Pancreas (tissue), 10 donors: ENCODE data around the gene TP53TG5. TPM values are rescaled to one million over a fixed set of nuclear protein-coding genes. Genes with fewer than 3 reads are reported as not detected.

Experiments
- ATAC-seq, 4 donors: fragments of 200-7000 bp; cut with Tn5 transposase; one replicate each; pipeline versions ENCODE4 v1.8.0 to v1.9.1; 2020; ENCODE audit warnings: mild to moderate bottlenecking in 4 of 4, moderate library complexity in 4 of 4
- DNase-seq, 6 donors: peaks; one replicate each; pipeline ENCODE4 v3.0.0-alpha.2; 2020
- FAIRE-seq: peaks from 2 replicates; lab custom pipeline; 2012; peaks lifted over from hg19 to GRCh38; lab: Jason Lieb, UNC
- H3K27ac ChIP-seq, 4 donors: fragments of 200-600 bp; sonication (generic); 1 replicate in 3 of 4; 2 replicates in 1 of 4; pipeline versions ENCODE4 v1.5.0 to v1.8.0; 2020
- H3K27me3 ChIP-seq, 4 donors: fragments of 200-600 bp; one replicate each; pipeline ENCODE4 v1.8.0; 2021
- H3K36me3 ChIP-seq, 3 donors: fragments of 200-600 bp; sonication (generic) in 1 of 3; one replicate each; pipeline versions ENCODE4 v1.5.0 to v1.8.0; 2020 to 2021
- H3K4me1 ChIP-seq, 3 donors: fragments of 200-600 bp; one replicate each; pipeline ENCODE4 v1.8.0; 2021
- H3K4me3 ChIP-seq, 4 donors: fragments of 200-600 bp; sonication (generic) in 2 of 4; one replicate each; pipeline versions ENCODE4 v1.5.0 to v1.8.0; 2020 to 2021
- H3K9me3 ChIP-seq, 4 donors: fragments of 200-600 bp; one replicate each; pipeline ENCODE4 v1.8.0; 2021
- CTCF ChIP-seq, 4 donors: fragments of 200-600 bp; sonication (generic) in 3 of 4; IDR thresholded peaks; one replicate each; pipeline versions ENCODE4 v1.5.0 to v1.8.0; 2021; ENCODE audit warnings: antibody characterized with exemption in 4 of 4
- WGBS, 2 donors: extraction: QIAGEN DNeasy Blood & Tissue Kit; methylation state at CpG; one replicate each; pipeline ENCODE4 v1.1.7; 2013; 5-methylcytosine and 5-hydroxymethylcytosine counted together
- intact Hi-C, 3 donors: fragments of 100-400 bp; cut with DNase I; formaldehyde crosslinking; loops; one replicate each; pipeline versions ENCODE4 v1.11.1 to v1.14.2; 2022
- polyA plus RNA-seq, 2 donors: library from polyadenylated mRNA; stranded (reverse); fragments of 200-250 nt; gene quantifications; one replicate each; pipeline ENCODE4 v1.2.3, GENCODE V29; 2013
- total RNA-seq, 6 donors: library from RNA; stranded (reverse); fragmentation: NEBNext Ultra II Directional in 4 of 6; extraction: Animal tissue kit (Norgen Biotek cat#: 25700) in 4 of 6; gene quantifications; one replicate each; pipeline versions ENCODE4 v1.2.1 to v1.2.4, GENCODE V29; 2021 to 2023
- donor health status: healthy with polysubstance abuse.
- donor health status: DM: no; HTN: no; CAD: no; lungs with moderate emphysema.
- donor health status: DM: no; HTN: no; CAD: no.
- donor health status: control.
- donor health status: control.
- donor health status: Bipolar disorder and iron deficiency.
- donor health status: DM: yes; HTN: yes; CAD: no.
- donor health status: DM: no; HTN: no; CAD: no.
- donor health status: DM: no; HTN: no; CAD: no.
- donor health status: DM: yes; HTN: yes; CAD: no.

Gene TP53TG5
- total and polyA plus RNA-seq, 8 donors: 0.44 TPM; not detected in 7

GRCh38 chr20:45415822-45416637, 37.9 kb upstream of the TP53TG5 start, which contains the start of gene PIGT:
PIGT (plus strand) TSS chr20:45416141; CDS start chr20:45416157, 16 bp downstream.
- Histone ChIP-seq H3K4me3 (peak within 1 kb of the TSS; percentile 75 to 85 (median 83)), H3K27ac (peak within 1 kb of the TSS; percentile 59 to 70 (median 64)), H3K27me3 (no peaks in the 10 kb centered on the region), H3K9me3 (no peaks in the 10 kb centered on the region), H3K36me3 (peaks cover 6 to 12% (median 8%) of the 10 kb centered on the region in 3 donors), H3K4me1 (peaks cover 10 to 26% (median 17%) of the 10 kb centered on the region in 3 donors)
- intact Hi-C loops: no loop called here
- ATAC-seq: peak; percentile 84 to 94 (median 90)
- FAIRE-seq: no peak
- peak; percentile 76 to 92 (median 82) for DNase-seq
- no peak for TF ChIP-seq CTCF (IDR thresholded peaks at IDR 0.05)
- 0% methylated on average over 52 of the region's 52 CpGs for WGBS, 2 donors

GRCh38 chr20:45413479-45413878, 35.4 kb upstream of the TP53TG5 start:
- intact Hi-C loops: no loop called here
- DNase-seq (no peak), ATAC-seq (no peak), FAIRE-seq (no peak)
- Histone ChIP-seq H3K36me3 (peaks cover 0 to 6% (median 0%) of the 10 kb centered on the region in 3 donors), H3K4me3 (no peak overlapping the region), H3K9me3 (no peaks in the 10 kb centered on the region), H3K27me3 (no peaks in the 10 kb centered on the region), H3K27ac (no peak overlapping the region), H3K4me1 (peaks cover 3 to 12% (median 12%) of the 10 kb centered on the region in 3 donors)
- no peak for TF ChIP-seq CTCF (IDR thresholded peaks at IDR 0.05)
- 51 to 57% methylated on average over 3 of the region's 3 CpGs for WGBS, 2 donors

- Histone ChIP-seq H3K27me3 (no peaks in the 10 kb centered on the region), H3K4me1 (peaks cover 3 to 12% (median 12%) of the 10 kb centered on the region in 3 donors), H3K27ac (no peak overlapping the region), H3K36me3 (peaks cover 0 to 6% (median 0%) of the 10 kb centered on the region in 3 donors), H3K4me3 (no peak overlapping the region), H3K9me3 (no peaks in the 10 kb centered on the region)
- DNase-seq (no peak), ATAC-seq (no peak), FAIRE-seq (no peak)
- TF ChIP-seq CTCF (IDR thresholded peaks at IDR 0.05): no peak
- WGBS, 2 donors: 68 to 73% methylated on average over 5 of the region's 5 CpGs
- intact Hi-C loops: no loop called here
Measured at GRCh38 chr20:45412653-45413052, 34.5 kb upstream of the TP53TG5 start.

GRCh38 chr20:45410887-45411286, 32.8 kb upstream of the TP53TG5 start:
- ATAC-seq (no peak), DNase-seq (no peak), FAIRE-seq (no peak)
- no peak for TF ChIP-seq CTCF (IDR thresholded peaks at IDR 0.05)
- Histone ChIP-seq H3K27me3 (no peaks in the 10 kb centered on the region), H3K4me1 (peaks cover 0 to 10% (median 3%) of the 10 kb centered on the region in 3 donors), H3K4me3 (no peak overlapping the region), H3K9me3 (no peaks in the 10 kb centered on the region), H3K27ac (no peak overlapping the region), H3K36me3 (peaks cover 0 to 6% (median 0%) of the 10 kb centered on the region in 3 donors)
- intact Hi-C loops: no loop called here
- 71 to 73% methylated on average over 8 of the region's 8 CpGs for WGBS, 2 donors
